H1 (cell line): ENCODE data around the gene THADA. TPM values are rescaled to one million over a fixed set of nuclear protein-coding genes. Genes with fewer than 3 reads are reported as not detected.

Experiments
- CTCF ChIA-PET: fragments of 300-600 bp; sonication (Branson Sonifier 250); formaldehyde crosslinking; loops from one replicate; lab custom pipeline; 2021; ENCODE audit not compliant: partially characterized antibody; lab: Charles Lee
- POLR2A ChIA-PET: fragments of 300-600 bp; sonication (Branson Sonifier 250); formaldehyde crosslinking; loops from one replicate; lab custom pipeline; 2021; ENCODE audit warnings: inconsistent platforms; ENCODE audit not compliant: partially characterized antibody; lab: Charles Lee
- DNase-seq, 2 experiments: peaks; one replicate each; pipeline versions ENCODE4 v3.0.0 to v3.0.0-alpha.2; 2010 to 2022; ENCODE audit warnings: low spot score in 2 of 2, low read depth in 1 of 2, mixed read lengths in 1 of 2
- FAIRE-seq: peaks from 2 replicates; lab custom pipeline; 2011; peaks lifted over from hg19 to GRCh38; lab: Jason Lieb, UNC
- H2AFZ ChIP-seq: 2 replicates; pipeline ENCODE4 v1.8.1; 2012; ENCODE audit warnings: low read length, inconsistent platforms
- H2AK5ac ChIP-seq: 2 replicates; pipeline ENCODE4 v1.6.1; 2013; ENCODE audit warnings: low read depth, low read length
- H2BK120ac ChIP-seq: replicated peaks from 2 replicates; pipeline ENCODE3; 2013; ENCODE audit warnings: low read depth, low read length, inconsistent platforms
- H2BK12ac ChIP-seq: 2 replicates; pipeline ENCODE4 v1.6.1; 2013; ENCODE audit warnings: low read depth, low read length
- H2BK15ac ChIP-seq: 2 replicates; pipeline ENCODE4 v1.6.1; 2013; ENCODE audit warnings: low read length
- H2BK20ac ChIP-seq: 2 replicates; pipeline ENCODE4 v1.6.1; 2013; ENCODE audit warnings: low read length
- H2BK5ac ChIP-seq: 2 replicates; pipeline ENCODE4 v1.6.1; 2013; ENCODE audit warnings: low read depth, low read length
- H3K14ac ChIP-seq: 2 replicates; pipeline ENCODE4 v1.6.1; 2013; ENCODE audit warnings: inconsistent platforms; ENCODE audit not compliant: insufficient read length
- H3K18ac ChIP-seq: 2 replicates; pipeline ENCODE4 v1.6.1; 2013; ENCODE audit warnings: low read length; ENCODE audit errors: extremely low read depth
- H3K23ac ChIP-seq: 2 replicates; pipeline ENCODE4 v1.6.1; 2013; ENCODE audit warnings: inconsistent platforms; ENCODE audit not compliant: insufficient read length
- H3K23me2 ChIP-seq: 2 replicates; pipeline ENCODE4 v1.6.1; 2013; ENCODE audit warnings: low read depth, low read length
- H3K27ac ChIP-seq: 2 replicates; pipeline ENCODE4 v1.6.1; 2011; ENCODE audit warnings: low read depth, low read length, inconsistent platforms
- H3K27me3 ChIP-seq, 4 experiments: replicated peaks in 1 of 4; 1 replicate in 1 of 4; 2 replicates in 3 of 4; pipeline versions ENCODE4 v1.6.1 to v1.8.1; 2011 to 2013; ENCODE audit warnings: low read length in 3 of 4, mild to moderate bottlenecking in 3 of 4, inconsistent platforms in 2 of 4, mixed read lengths in 2 of 4, moderate library complexity in 1 of 4; ENCODE audit not compliant: control insufficient read depth in 3 of 4, insufficient read depth in 3 of 4; ENCODE audit errors: extremely low read depth in 1 of 4
- H3K36me3 ChIP-seq, 4 experiments: 2 replicates each; pipeline versions ENCODE4 v1.6.1 to v1.8.1; 2011 to 2013; ENCODE audit warnings: mild to moderate bottlenecking in 4 of 4, low read length in 3 of 4, moderate library complexity in 2 of 4, control low read depth in 1 of 4, inconsistent platforms in 1 of 4; ENCODE audit not compliant: insufficient read depth in 4 of 4, control insufficient read depth in 2 of 4
- H3K4ac ChIP-seq: replicated peaks from 2 replicates; pipeline ENCODE3; 2013; ENCODE audit warnings: low read length, low read depth, mixed read lengths, inconsistent platforms; ENCODE audit not compliant: insufficient read length
- H3K4me1 ChIP-seq, 4 experiments: replicated peaks in 1 of 4; 1 replicate in 1 of 4; 2 replicates in 3 of 4; pipeline versions ENCODE4 v1.6.1 to v1.8.1; 2011 to 2013; ENCODE audit warnings: low read length in 3 of 4, inconsistent platforms in 2 of 4, mixed read lengths in 1 of 4; ENCODE audit not compliant: insufficient read depth in 4 of 4, control insufficient read depth in 3 of 4
- H3K4me2 ChIP-seq, 2 experiments: 2 replicates each; pipeline versions ENCODE4 v1.6.1 to v1.8.1; 2011 to 2013; ENCODE audit warnings: low read depth in 2 of 2, low read length in 2 of 2, control low read depth in 1 of 2, inconsistent platforms in 1 of 2, mild to moderate bottlenecking in 1 of 2; ENCODE audit not compliant: insufficient read depth in 1 of 2
- H3K4me3 ChIP-seq, 4 experiments: fragments of 200-600, 300-600 bp in 1 of 4; sonication (generic), shearing (Covaris generic), sonication (Bioruptor Twin) in 1 of 4; 2 replicates each; pipeline versions ENCODE4 v1.5.1 to v1.8.1; 2011 to 2016; ENCODE audit warnings: low read length in 4 of 4, low read depth in 3 of 4, control low read depth in 2 of 4, inconsistent platforms in 2 of 4, mild to moderate bottlenecking in 2 of 4, mixed read lengths in 1 of 4, moderate library complexity in 1 of 4; ENCODE audit not compliant: insufficient read depth in 2 of 4; ENCODE audit errors: extremely low read depth in 1 of 4
- H3K56ac ChIP-seq: replicated peaks from 2 replicates; pipeline ENCODE3; 2013; ENCODE audit warnings: low read depth, mild to moderate bottlenecking, mixed read lengths, low read length, inconsistent platforms; ENCODE audit not compliant: insufficient read length
- H3K79me1 ChIP-seq: 2 replicates; pipeline ENCODE4 v1.6.1; 2013; ENCODE audit warnings: low read depth, low read length, control low read depth
- H3K79me2 ChIP-seq, 2 experiments: 2 replicates each; pipeline versions ENCODE4 v1.6.1 to v1.8.1; 2012 to 2013; ENCODE audit warnings: low read length in 2 of 2, mild to moderate bottlenecking in 2 of 2, inconsistent platforms in 1 of 2; ENCODE audit not compliant: insufficient read depth in 2 of 2, control insufficient read depth in 1 of 2
- H3K9ac ChIP-seq, 4 experiments: replicated peaks in 1 of 4; 1 replicate in 1 of 4; 2 replicates in 3 of 4; pipeline versions ENCODE4 v1.6.1 to v1.8.1; 2011 to 2013; ENCODE audit warnings: low read depth in 3 of 4, low read length in 3 of 4, control low read depth in 2 of 4, mild to moderate bottlenecking in 2 of 4, moderate library complexity in 2 of 4, inconsistent platforms in 1 of 4; ENCODE audit errors: extremely low read depth in 1 of 4
- H3K9me3 ChIP-seq, 2 experiments: 2 replicates each; pipeline versions ENCODE4 v1.6.1 to v1.8.1; 2012 to 2013; ENCODE audit warnings: mild to moderate bottlenecking in 2 of 2, moderate library complexity in 2 of 2, control low read depth in 1 of 2, inconsistent platforms in 1 of 2, low read depth in 1 of 2, low read length in 1 of 2, mixed read lengths in 1 of 2; ENCODE audit not compliant: insufficient read depth in 2 of 2
- H4K20me1 ChIP-seq, 2 experiments: replicated peaks in 1 of 2; 2 replicates each; pipeline versions ENCODE3 to v1.8.1; 2011 to 2013; ENCODE audit warnings: inconsistent platforms in 2 of 2, low read length in 2 of 2, mild to moderate bottlenecking in 1 of 2; ENCODE audit not compliant: insufficient read depth in 2 of 2, control insufficient read depth in 1 of 2
- H4K5ac ChIP-seq: 2 replicates; pipeline ENCODE4 v1.6.1; 2013; ENCODE audit warnings: low read length, low read depth, mixed read lengths, inconsistent platforms; ENCODE audit not compliant: insufficient read length
- H4K8ac ChIP-seq: 2 replicates; pipeline ENCODE4 v1.8.0; 2013; ENCODE audit warnings: mild to moderate bottlenecking, moderate library complexity, low read length, inconsistent platforms; ENCODE audit not compliant: insufficient read depth; ENCODE audit errors: extremely low read depth
- H4K91ac ChIP-seq: replicated peaks from 2 replicates; pipeline ENCODE3; 2013; ENCODE audit warnings: low read length, mixed read lengths, inconsistent platforms; ENCODE audit not compliant: insufficient read length
- CBX5 ChIP-seq: fragments of 300-800, 300-1000 bp; sonication (generic); IDR thresholded peaks from 2 replicates; pipeline ENCODE4 v1.7.1; 2016; ENCODE audit warnings: antibody characterized with exemption, low read length, low read depth
- CTBP2 ChIP-seq: IDR thresholded peaks from 2 replicates; pipeline ENCODE4 v1.7.0; 2011; ENCODE audit warnings: borderline replicate concordance, mild to moderate bottlenecking, moderate library complexity, mixed read lengths, low read length; ENCODE audit not compliant: insufficient read depth, insufficient read length
- JUN ChIP-seq: IDR thresholded peaks from 2 replicates; pipeline ENCODE4 v1.6.1; 2011; ENCODE audit warnings: low read depth, mild to moderate bottlenecking, improper control_type of control experiment, low read length
- JUND ChIP-seq: IDR thresholded peaks from 2 replicates; pipeline ENCODE4 v1.6.1; 2011; ENCODE audit warnings: mild to moderate bottlenecking, improper control_type of control experiment, low read length
- RFX5 ChIP-seq: IDR thresholded peaks from 2 replicates; pipeline ENCODE4 v1.6.1; 2011; ENCODE audit warnings: low read depth, low read length, improper control_type of control experiment, borderline replicate concordance
- SAP30 ChIP-seq: fragments of 300-600 bp; sonication (generic); IDR thresholded peaks from 2 replicates; pipeline ENCODE4 v1.7.1; 2012; ENCODE audit warnings: low read length, moderate library complexity, mild to moderate bottlenecking, inconsistent platforms; ENCODE audit not compliant: insufficient read depth, insufficient replicate concordance
- SIN3A ChIP-seq, 2 experiments: IDR thresholded peaks in 1 of 2; conservative IDR thresholded peaks in 1 of 2; 2 replicates each; pipeline ENCODE4 v1.6.1; 2011 to 2012; ENCODE audit warnings: low read length in 2 of 2, improper control_type of control experiment in 1 of 2, low read depth in 1 of 2, mild to moderate bottlenecking in 1 of 2
- SUZ12 ChIP-seq: fragments of 200-600 bp; sonication (generic); IDR thresholded peaks from 2 replicates; pipeline ENCODE4 v1.6.1; 2012; ENCODE audit warnings: mild to moderate bottlenecking, inconsistent platforms, low read length, moderate library complexity, mixed read lengths
- YY1 ChIP-seq: IDR thresholded peaks from 2 replicates; pipeline ENCODE4 v1.6.1; 2011; ENCODE audit warnings: low read depth, mild to moderate bottlenecking, low read length
- ZNF274 ChIP-seq: IDR thresholded peaks from 2 replicates; pipeline ENCODE4 v1.7.0; 2012; ENCODE audit warnings: low read length, borderline replicate concordance; ENCODE audit errors: extremely low read depth
- WGBS, 2 experiments: shearing (Covaris generic) in 1 of 2; methylation state at CpG; one replicate each; pipeline versions ENCODE4 v1.1.6 to v1.1.7; 2013 to 2015; ENCODE audit warnings: low lambda C conversion rate in 2 of 2, mixed read lengths in 2 of 2, inconsistent platforms in 1 of 2, low coverage in 1 of 2, missing lambda C conversion rate in 1 of 2; ENCODE audit not compliant: insufficient replicate concordance in 2 of 2, insufficient coverage in 1 of 2, insufficient read length in 1 of 2; ENCODE audit errors: extremely low coverage in 1 of 2, missing lambda C conversion rate in 1 of 2; 5-methylcytosine and 5-hydroxymethylcytosine counted together
- polyA plus RNA-seq, 7 experiments: library from polyadenylated mRNA; depleted of rRNA in 3 of 7; stranded (reverse) in 5 of 7; unstranded in 2 of 7; fragments of >200 nt in 5 of 7; fragments of 200-250 nt in 2 of 7; gene quantifications; 1 replicate in 5 of 7; 2 replicates in 1 of 7; 4 replicates in 1 of 7; pipeline versions ENCODE4 v1.2.1 to v1.2.3, GENCODE V29; 2011 to 2013; ENCODE audit warnings: missing spikeins in 2 of 7, mixed read lengths in 2 of 7
- total RNA-seq: library from RNA; stranded (reverse); fragmentation: NEBNext Ultra II Directional; extraction: Animal tissue kit (Norgen Biotek cat#: 25700); gene quantifications from 2 replicates; pipeline ENCODE4 v1.2.1, GENCODE V29; 2021
- TF ChIP-seq, protein P1 (sequence below), 3 experiments: IDR thresholded peaks; 1 replicate in 2 of 3; 2 replicates in 1 of 3; pipeline versions ENCODE4 v1.5.1 to v1.6.1; 2011; ENCODE audit warnings: low read length in 3 of 3, mild to moderate bottlenecking in 3 of 3, inconsistent platforms in 2 of 3, low read depth in 1 of 3, moderate library complexity in 1 of 3; ENCODE audit not compliant: insufficient read depth in 1 of 3; ENCODE audit errors: control extremely low read depth in 1 of 3

The THADA gene
- total and polyA plus RNA-seq, 2 of the 8 experiments (the other 6 are each of a cell fraction or from before 2014, with no cell fraction given): 22.4 to 26.8 TPM

DNA sequence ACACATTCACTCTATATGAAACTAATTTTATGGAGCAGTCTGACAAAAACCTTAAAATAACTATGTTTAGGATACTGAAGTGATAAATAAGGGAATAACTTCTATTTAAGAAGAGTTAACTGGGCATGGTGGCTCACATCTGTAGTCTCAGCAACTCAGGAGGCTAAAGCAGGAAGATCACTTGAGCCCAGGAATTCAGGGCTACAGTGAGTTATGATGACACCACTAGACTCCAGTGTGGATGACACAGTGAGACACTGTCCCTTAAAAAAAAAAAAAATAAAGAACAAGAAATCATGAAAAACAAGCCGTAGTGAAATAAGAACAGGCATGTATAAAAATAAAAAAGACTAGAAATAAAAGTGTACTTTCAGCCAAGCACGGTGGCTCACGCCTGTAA lies 82.0 kb downstream of the THADA start:
- Histone ChIP-seq H2AFZ (no peak overlapping the region), H4K91ac (no peak overlapping the region), H3K79me2 (no peaks in the 10 kb centered on the region), H3K23me2 (no peaks in the 10 kb centered on the region), H2BK15ac (no peak overlapping the region), H2BK5ac (no peak overlapping the region), H3K4me1 (no peaks in the 10 kb centered on the region), H3K18ac (no peak overlapping the region), H4K20me1 (no peaks in the 10 kb centered on the region), H3K79me1 (no peaks in the 10 kb centered on the region; the same call in 1 of the 2 replicates), H3K4ac (no peak overlapping the region), H3K4me3 (no peak overlapping the region), H3K9me3 (no peaks in the 10 kb centered on the region), H3K27me3 (no peaks in the 10 kb centered on the region), H2BK20ac (no peak overlapping the region), H3K56ac (no peak overlapping the region), H3K4me2 (no peak overlapping the region), H4K8ac (no peak overlapping the region), H3K27ac (no peak overlapping the region), H3K14ac (no peak overlapping the region), H3K9ac (no peak overlapping the region), H3K36me3 (no peaks in the 10 kb centered on the region), H4K5ac (no peak overlapping the region), H2BK120ac (no peak overlapping the region), H2BK12ac (no peak overlapping the region), H2AK5ac (no peak overlapping the region), H3K23ac (no peak overlapping the region)
- FAIRE-seq: no peak
- CTCF ChIA-PET: interaction anchor here (1.6 kb wide), 1 partner anchor 11 kb away, joined by 3 read pairs; no protein-coding TSS in a partner anchor
- 96% methylated on average over 3 of the region's 3 CpGs; no CpG with 5 or more reads in 1 of the 2 experiments for WGBS, 2 experiments
- POLR2A ChIA-PET: no interaction called here
- no peak for DNase-seq
- no peak for TF ChIP-seq CBX5
- TF ChIP-seq JUN: no peak
- no peak for TF ChIP-seq JUND
- no peak for TF ChIP-seq SAP30
- TF ChIP-seq YY1: no peak
- TF ChIP-seq, protein P1, sequence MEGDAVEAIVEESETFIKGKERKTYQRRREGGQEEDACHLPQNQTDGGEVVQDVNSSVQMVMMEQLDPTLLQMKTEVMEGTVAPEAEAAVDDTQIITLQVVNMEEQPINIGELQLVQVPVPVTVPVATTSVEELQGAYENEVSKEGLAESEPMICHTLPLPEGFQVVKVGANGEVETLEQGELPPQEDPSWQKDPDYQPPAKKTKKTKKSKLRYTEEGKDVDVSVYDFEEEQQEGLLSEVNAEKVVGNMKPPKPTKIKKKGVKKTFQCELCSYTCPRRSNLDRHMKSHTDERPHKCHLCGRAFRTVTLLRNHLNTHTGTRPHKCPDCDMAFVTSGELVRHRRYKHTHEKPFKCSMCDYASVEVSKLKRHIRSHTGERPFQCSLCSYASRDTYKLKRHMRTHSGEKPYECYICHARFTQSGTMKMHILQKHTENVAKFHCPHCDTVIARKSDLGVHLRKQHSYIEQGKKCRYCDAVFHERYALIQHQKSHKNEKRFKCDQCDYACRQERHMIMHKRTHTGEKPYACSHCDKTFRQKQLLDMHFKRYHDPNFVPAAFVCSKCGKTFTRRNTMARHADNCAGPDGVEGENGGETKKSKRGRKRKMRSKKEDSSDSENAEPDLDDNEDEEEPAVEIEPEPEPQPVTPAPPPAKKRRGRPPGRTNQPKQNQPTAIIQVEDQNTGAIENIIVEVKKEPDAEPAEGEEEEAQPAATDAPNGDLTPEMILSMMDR (IDR thresholded peaks at IDR 0.05; ENCODE audit: control extremely low read depth in 1 of 3, insufficient read depth in 1 of 3, low read depth in 1 of 3, low read length in 3 of 3): no peak
- TF ChIP-seq RFX5: no peak
- TF ChIP-seq SIN3A (conservative IDR thresholded peaks at IDR 0.05 in 1 of 2, IDR thresholded peaks at IDR 0.05 in 1 of 2; ENCODE audit: low read depth in 1 of 2, low read length in 2 of 2): no peak
- no peak for TF ChIP-seq ZNF274
- TF ChIP-seq CTBP2: no peak
- TF ChIP-seq SUZ12: no peak
